Suprapubic skin (tissue), 4 donors: ENCODE data around the gene PKP2.

Experiments used
- POLR2A ChIP-seq, 2 donors: fragments of 450-650 bp; IDR thresholded peaks; one replicate each; pipeline ENCODE4 v1.6.1; 2017; ENCODE audit warnings: antibody characterized with exemption in 2 of 2, mild to moderate bottlenecking in 2 of 2, moderate library complexity in 2 of 2
- POLR2AphosphoS5 ChIP-seq, 3 donors: sonication (generic); formaldehyde crosslinking; IDR thresholded peaks; one replicate each; pipeline ENCODE4 v1.6.1; 2017; ENCODE audit warnings: antibody characterized with exemption in 3 of 3
- TF ChIP-seq, protein P1 (sequence below), 2 donors: fragments of 200-600 bp in 1 of 2; fragments of 450-650 bp in 1 of 2; sonication (generic) in 1 of 2; IDR thresholded peaks; one replicate each; pipeline ENCODE4 v1.5.1; 2016 to 2019; ENCODE audit warnings: antibody characterized with exemption in 2 of 2, mild to moderate bottlenecking in 1 of 2, moderate library complexity in 1 of 2

DNA sequence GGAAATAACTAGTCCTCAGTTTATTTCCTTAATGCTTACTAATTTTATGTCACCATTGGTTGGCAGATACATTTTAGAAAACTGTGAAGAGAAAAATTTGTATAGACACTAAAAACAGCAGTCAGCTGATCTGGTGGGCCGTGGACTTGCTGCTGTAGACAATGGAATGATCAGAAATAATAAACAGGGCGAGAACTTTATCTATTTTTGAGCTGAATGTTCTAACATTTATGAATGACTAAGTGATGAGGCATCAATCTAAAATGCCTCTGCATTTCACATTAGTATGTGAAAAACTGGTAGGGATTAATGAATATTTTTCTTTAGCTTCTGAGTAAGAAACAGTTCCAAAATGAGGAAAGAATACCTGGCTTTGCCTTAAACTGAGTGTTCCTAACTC lies 24.8 kb upstream of the PKP2 start:
- no peak for TF ChIP-seq POLR2AphosphoS5 (IDR thresholded peaks at IDR 0.05)
- no peak for TF ChIP-seq POLR2A (IDR thresholded peaks at IDR 0.05)
- TF ChIP-seq, protein P1, sequence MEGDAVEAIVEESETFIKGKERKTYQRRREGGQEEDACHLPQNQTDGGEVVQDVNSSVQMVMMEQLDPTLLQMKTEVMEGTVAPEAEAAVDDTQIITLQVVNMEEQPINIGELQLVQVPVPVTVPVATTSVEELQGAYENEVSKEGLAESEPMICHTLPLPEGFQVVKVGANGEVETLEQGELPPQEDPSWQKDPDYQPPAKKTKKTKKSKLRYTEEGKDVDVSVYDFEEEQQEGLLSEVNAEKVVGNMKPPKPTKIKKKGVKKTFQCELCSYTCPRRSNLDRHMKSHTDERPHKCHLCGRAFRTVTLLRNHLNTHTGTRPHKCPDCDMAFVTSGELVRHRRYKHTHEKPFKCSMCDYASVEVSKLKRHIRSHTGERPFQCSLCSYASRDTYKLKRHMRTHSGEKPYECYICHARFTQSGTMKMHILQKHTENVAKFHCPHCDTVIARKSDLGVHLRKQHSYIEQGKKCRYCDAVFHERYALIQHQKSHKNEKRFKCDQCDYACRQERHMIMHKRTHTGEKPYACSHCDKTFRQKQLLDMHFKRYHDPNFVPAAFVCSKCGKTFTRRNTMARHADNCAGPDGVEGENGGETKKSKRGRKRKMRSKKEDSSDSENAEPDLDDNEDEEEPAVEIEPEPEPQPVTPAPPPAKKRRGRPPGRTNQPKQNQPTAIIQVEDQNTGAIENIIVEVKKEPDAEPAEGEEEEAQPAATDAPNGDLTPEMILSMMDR (IDR thresholded peaks at IDR 0.05), result no peak
